CD4-positive, alpha-beta T cell treated with Interleukin-10 for 1 hour (primary cell): ENCODE measurements around the gene CCBE1.
"Not testable (repeated sequence)": the region's sequence is repeated elsewhere in the genome, so short reads cannot be mapped to it uniquely, and the experiment has no call there.

Source experiments
- DNase-seq: peaks from one replicate; pipeline ENCODE4 v3.0.0-alpha.2; 2020

CCBE1 gene

DNA sequence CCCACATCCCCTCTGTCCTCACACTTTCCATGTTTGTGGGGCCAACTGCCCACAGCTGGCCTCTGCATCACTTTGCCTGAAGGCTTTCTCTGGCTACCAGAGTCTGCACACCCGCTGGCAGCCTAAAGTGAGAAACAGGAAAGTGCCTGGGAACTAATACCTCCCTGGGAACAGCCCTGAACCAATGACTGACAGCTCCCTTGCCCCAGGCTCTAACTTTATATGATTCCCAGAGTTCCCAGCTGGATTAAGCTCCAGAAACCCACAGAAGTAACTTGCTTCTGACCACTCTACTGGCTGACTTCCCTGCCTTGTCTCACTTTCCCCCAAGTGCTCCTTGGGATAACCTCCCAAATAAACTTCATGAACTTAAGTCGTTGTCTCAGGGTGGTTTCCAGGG is 178.5 kb downstream of the CCBE1 start:
- no peak for DNase-seq

- no peak for DNase-seq
Measured at GRCh38 chr18:59517446-59518165, 179.6 kb downstream of the CCBE1 start.

GRCh38 chr18:59516356-59517155 is 180.7 kb downstream of the CCBE1 start:
- no peak for DNase-seq

GRCh38 chr18:59515956-59516355 is 181.3 kb downstream of the CCBE1 start:
- DNase-seq: not testable (repeated sequence)

- no peak for DNase-seq
Measured at GRCh38 chr18:59515147-59515546, 182.1 kb downstream of the CCBE1 start.

DNA sequence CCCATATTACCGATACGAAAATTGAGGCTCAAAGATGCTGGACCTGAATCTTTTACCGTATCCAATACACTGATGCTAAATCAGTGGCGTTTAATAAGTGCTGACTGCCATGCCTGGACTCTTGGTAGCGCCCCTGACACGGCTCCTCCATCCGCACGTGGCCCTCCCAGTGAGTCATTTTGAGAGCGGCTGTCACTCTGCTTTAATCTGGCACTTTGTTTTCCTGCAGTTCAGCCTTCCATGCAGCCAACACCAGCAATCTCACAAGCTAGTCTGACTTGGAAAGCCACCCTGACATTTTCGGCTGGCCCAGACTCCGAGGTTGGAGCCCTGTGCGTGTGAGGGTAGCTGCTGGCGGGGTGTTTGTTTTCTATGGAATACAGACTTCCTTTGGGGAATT is 183.0 kb downstream of the CCBE1 start:
- DNase-seq: no peak

DNA sequence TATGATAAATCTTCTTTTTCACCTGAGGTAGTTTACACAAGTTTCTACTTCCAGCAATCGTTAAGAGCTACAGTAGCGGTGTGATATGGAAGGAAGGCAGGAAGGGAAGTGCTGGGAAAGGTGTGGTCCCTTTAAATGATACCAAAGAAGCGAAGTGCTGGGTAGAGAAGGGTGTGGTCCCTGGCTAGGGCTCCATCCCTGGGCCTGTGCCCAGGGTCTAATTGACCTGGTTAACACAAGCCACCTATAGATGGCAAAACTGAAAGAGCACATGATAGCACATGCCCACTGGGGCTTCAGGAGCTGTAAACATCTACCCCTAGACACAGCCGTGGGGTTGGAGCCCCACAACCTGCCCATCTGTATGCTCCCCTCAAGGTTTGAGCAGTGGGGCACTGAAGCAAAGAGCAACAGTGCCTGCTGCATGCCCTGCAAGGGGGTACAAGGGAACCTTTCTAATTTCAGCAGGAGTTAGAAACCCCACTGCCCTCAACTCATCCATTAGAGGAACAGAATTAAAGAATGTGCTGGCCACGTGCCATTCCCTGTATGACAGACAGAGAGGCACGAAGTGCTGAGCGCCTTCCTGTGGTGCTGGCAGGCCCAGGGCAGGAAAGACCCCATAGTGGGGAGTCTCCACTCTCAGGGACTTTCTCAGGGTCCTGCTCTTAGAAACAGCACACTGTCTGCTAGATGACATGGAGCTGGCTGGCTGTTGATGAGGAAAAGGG is 185.0 kb downstream of the CCBE1 start:
- DNase-seq: no peak

DNA sequence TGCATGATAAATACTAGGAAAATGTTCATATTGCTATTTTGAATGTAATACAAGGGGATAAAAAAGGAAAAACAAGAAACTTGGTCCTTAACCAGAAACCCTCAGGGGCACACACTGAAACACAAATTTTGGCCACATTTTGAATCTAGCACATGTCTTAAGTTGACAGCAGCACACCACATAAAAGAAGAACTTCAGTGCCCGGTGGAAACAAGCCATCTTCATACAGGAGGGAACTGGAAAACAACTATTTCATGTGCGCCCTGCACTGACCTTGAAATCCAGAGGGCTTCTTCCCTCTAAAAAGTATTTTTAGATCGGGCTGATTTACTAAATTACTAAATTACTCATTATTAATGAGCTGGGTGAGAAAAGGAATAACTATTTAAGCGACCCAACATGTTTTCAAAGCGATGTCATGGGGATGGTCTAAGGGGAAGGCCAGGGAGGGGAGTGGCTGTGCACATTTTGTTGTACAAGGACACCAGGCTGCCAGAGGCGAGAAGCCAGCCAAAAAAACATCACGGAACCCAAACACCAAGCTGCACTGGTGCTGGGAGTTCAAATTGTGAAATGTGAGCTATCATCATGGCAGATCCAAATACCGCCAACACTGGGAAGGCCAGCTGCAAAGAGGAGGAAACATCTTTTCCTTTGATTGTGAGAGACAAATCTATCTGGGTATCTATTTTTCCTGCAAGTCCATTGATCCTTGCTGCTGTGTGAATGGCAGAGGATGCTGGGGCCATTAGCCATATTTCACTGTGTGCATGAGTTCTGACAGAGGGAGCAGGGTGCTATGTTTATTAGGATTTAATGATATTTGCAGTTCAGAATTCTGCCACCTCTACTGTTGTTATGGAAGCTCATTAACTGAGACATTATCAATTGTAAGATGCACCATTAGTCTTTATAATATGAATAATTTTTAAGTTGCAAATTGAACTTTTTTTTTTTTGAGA is 187.5 kb downstream of the CCBE1 start:
- DNase-seq: no peak

DNA sequence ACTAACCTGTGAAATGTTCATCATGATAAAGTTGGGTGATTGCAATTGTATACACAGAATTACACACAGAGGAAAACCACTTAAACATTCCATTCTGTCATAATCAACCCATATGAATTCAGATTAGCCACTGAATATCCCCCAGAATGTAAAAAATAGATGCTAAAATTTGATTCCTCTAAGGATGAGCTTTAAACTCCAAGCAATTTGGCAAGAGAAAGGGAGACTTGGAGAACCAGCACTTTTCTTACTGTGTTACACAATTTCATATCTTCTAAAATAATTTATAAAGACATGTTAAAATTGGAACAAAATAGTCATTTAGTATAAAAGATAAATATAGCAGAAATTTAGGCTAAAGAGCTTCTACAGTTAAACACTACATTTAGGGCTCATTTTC is 191.9 kb downstream of the CCBE1 start:
- DNase-seq: no peak

DNA sequence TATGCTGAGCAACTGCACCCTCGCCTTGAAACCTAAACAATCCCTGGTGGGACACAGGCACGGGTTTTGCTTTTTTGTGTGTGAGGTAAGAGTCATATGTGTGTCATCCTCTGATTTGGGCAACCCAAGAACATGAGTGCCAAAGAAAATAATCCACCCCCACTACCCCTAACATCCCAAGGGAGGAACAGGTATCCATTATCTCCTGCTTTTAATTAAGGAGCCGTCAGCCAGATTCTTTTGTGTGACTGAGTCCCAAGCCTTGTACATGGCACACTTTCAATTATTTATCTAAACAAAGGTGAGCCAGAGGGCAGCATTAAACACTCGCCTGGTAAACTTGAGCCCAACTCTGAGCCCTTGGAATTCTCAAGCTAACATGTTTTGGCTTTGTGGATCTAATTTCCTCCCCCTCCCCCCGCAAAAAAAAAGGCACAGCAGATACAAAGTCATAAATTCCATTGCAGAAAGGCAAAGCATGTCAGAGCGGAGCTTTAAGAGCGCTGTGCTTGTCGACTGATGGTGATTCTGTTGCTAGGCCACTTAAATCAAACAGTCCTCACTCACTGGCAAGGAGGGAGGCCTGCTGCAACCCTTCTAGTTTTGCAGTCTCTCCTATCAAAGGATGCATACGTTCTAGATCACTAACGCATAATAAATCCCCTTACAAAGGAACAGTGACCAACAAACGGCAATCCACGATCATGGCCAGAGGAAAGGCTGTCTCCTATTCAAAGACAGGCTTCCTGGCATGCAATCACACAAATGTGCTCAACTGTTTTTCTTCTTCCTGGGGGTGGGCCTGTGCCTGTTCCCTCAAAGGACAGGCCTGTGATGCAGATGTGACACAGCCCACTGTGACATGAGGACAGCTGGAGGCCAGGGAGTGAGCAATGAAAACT is 194.7 kb downstream of the CCBE1 start:
- DNase-seq: no peak

- no peak for DNase-seq
Measured at GRCh38 chr18:59501920-59502273, 195.3 kb downstream of the CCBE1 start.

- no peak for DNase-seq
Measured at GRCh38 chr18:59500765-59501164, 196.5 kb downstream of the CCBE1 start.

GRCh38 chr18:59498506-59499086 is 198.6 kb downstream of the CCBE1 start:
- no peak for DNase-seq

DNA sequence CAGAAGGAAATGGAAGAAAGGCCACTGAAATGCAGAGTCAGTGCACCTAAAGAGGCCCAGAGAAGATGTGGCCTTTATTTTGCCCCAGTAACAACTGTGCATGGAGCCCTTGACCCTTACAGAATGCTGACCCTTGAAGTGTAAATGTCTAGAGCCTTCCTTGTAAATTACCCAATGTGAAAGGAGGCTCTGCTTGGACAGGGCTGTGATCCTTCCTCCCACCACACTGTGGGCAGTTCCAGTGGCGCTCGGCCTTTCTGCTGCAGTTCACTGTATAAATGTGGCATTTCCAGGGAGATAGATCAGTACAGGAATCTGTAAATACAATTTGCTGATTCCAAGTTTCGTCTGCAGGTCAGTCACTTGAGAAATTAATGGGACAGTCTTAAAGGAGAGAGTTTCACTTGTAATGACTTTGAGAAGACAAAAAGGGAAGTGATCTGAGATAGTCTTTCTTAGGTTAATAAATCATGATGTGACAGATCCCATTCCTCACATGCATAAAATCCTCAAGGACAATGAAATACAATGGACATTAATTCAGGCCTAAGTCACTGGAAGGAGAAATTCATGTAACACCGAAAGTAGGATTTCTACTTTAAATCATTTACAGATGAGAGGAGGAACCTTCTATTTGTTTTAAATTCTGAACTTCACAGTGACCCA is 204.3 kb downstream of the CCBE1 start:
- no peak for DNase-seq

GRCh38 chr18:59488899-59489298 is 208.3 kb downstream of the CCBE1 start:
- no peak for DNase-seq

DNA sequence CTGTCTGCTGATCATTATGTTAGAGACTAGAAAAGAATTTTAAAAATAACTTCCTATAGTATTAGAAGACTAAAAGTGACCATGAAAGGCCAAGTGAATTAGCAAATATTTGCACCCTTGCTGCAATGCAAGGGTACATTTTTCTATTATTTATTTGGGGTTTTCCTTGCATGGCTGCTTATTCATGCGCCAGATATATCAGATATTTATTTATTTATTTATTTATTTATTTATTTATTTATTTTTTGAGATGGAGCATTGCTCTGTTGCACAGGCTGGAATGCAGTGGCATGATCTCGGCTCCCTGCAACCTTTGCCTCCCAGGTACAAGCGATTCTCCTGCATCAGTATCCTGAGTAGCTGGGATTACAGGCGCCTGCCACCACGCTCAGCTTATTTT is 211.8 kb downstream of the CCBE1 start:
- no peak for DNase-seq

- no peak for DNase-seq
Measured at GRCh38 chr18:59484561-59485328, 212.5 kb downstream of the CCBE1 start.

- DNase-seq: no peak
Measured at GRCh38 chr18:59484131-59484530, 213.1 kb downstream of the CCBE1 start.

DNA sequence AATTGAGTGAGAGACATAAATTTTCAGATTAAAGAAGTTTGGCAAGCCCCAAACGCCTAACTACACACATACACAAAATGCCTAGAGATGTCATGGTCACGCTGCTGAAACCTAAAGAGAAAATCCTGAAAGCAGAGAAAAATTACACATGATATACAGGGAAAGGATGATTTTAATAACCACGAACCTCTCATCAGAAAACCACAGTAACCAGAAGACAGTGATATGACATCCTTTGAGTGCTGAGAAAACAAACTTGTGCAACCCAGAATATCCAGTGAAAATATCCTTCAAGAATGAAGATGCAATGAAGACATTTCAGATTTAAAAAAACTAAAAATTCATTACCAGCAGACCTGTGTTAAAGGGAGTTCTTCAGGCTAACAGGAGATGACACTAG is 215.8 kb downstream of the CCBE1 start:
- DNase-seq: no peak

GRCh38 chr18:59479776-59480175 is 217.4 kb downstream of the CCBE1 start:
- no peak for DNase-seq
